WTC11 (cell line): ENCODE measurements around the gene SULF2. TPM values are rescaled to one million over a fixed set of nuclear protein-coding genes. Genes with fewer than 3 reads are reported as not detected.

Source experiments
- ATAC-seq: fragments of 200-7000 bp; cut with Tn5 transposase; 2 replicates; pipeline ENCODE4 v1.10.0; 2021; ENCODE audit warnings: mild to moderate bottlenecking, moderate library complexity
- CTCF ChIA-PET: fragments of 300-600 bp; sonication (Branson Sonifier 250); formaldehyde crosslinking; loops from one replicate; lab custom pipeline; 2021; ENCODE audit warnings: antibody characterized with exemption; lab: Charles Lee
- POLR2A ChIA-PET: fragments of 350-600 bp; sonication (Branson Sonifier 250); formaldehyde crosslinking; loops from one replicate; lab custom pipeline; 2021; ENCODE audit warnings: antibody characterized with exemption; lab: Charles Lee
- DNase-seq: peaks from one replicate; pipeline ENCODE4 v3.0.0; 2021; ENCODE audit warnings: low spot score
- H3K27ac Mint-ChIP-seq: 2 replicates; pipeline ENCODE4 v1.8.0; 2021; ENCODE audit warnings: mixed read lengths
- H3K27me3 Mint-ChIP-seq: 2 replicates; pipeline ENCODE4 v1.8.0; 2021; ENCODE audit warnings: low read depth, mild to moderate bottlenecking, moderate library complexity, mixed read lengths
- H3K36me3 Mint-ChIP-seq: 2 replicates; pipeline ENCODE4 v1.8.0; 2021; ENCODE audit warnings: mixed read lengths
- H3K4me1 Mint-ChIP-seq: 2 replicates; pipeline ENCODE4 v1.8.0; 2022; ENCODE audit warnings: mixed read lengths
- H3K4me3 Mint-ChIP-seq: 2 replicates; pipeline ENCODE4 v1.8.0; 2021; ENCODE audit warnings: mild to moderate bottlenecking, moderate library complexity, mixed read lengths
- H3K9me3 Mint-ChIP-seq: 2 replicates; pipeline ENCODE4 v1.8.0; 2021; ENCODE audit warnings: mixed read lengths
- AR ChIP-seq: fragments of 250-450 bp; sonication (Bioruptor Pico); IDR thresholded peaks from 2 replicates; pipeline ENCODE4 v1.9.0; 2021; ENCODE audit warnings: mild to moderate bottlenecking
- ATF1 ChIP-seq: sonication (generic); formaldehyde crosslinking; IDR thresholded peaks from 2 replicates; pipeline ENCODE4 v1.8.1; 2023; ENCODE audit warnings: mild to moderate bottlenecking, moderate library complexity, missing genetic modification reagents
- ATF6 ChIP-seq: sonication (generic); formaldehyde crosslinking; IDR thresholded peaks from 2 replicates; pipeline ENCODE4 v1.8.1; 2023; ENCODE audit warnings: mild to moderate bottlenecking, missing genetic modification reagents
- CBFB ChIP-seq: sonication (generic); formaldehyde crosslinking; IDR thresholded peaks from 2 replicates; pipeline ENCODE4 v1.8.1; 2022; ENCODE audit warnings: mild to moderate bottlenecking, low read depth, missing genetic modification reagents
- CREB1 ChIP-seq: sonication (generic); formaldehyde crosslinking; IDR thresholded peaks from 2 replicates; pipeline ENCODE4 v1.8.0; 2023; ENCODE audit warnings: mild to moderate bottlenecking, missing genetic modification reagents
- E2F4 ChIP-seq: sonication (generic); formaldehyde crosslinking; IDR thresholded peaks from 2 replicates; pipeline ENCODE4 v1.8.1; 2022; ENCODE audit warnings: low read depth, mild to moderate bottlenecking, moderate library complexity, missing genetic modification reagents, borderline replicate concordance
- E2F5 ChIP-seq: sonication (generic); formaldehyde crosslinking; IDR thresholded peaks from 2 replicates; pipeline ENCODE4 v1.8.1; 2022; ENCODE audit warnings: mild to moderate bottlenecking, moderate library complexity, missing genetic modification reagents
- ERG ChIP-seq: fragments of 250-450 bp; sonication (Bioruptor Pico); IDR thresholded peaks from 2 replicates; pipeline ENCODE4 v1.8.0; 2021; ENCODE audit warnings: mild to moderate bottlenecking
- ESRRA ChIP-seq: sonication (generic); formaldehyde crosslinking; IDR thresholded peaks from 2 replicates; pipeline ENCODE4 v1.8.1; 2022; ENCODE audit warnings: mild to moderate bottlenecking, missing genetic modification reagents, borderline replicate concordance
- FOXK1 ChIP-seq: sonication (generic); formaldehyde crosslinking; IDR thresholded peaks from 2 replicates; pipeline ENCODE4 v1.8.0; 2022; ENCODE audit warnings: mild to moderate bottlenecking, moderate library complexity, missing genetic modification reagents
- GABPB1 ChIP-seq: sonication (generic); formaldehyde crosslinking; IDR thresholded peaks from 2 replicates; pipeline ENCODE4 v1.8.1; 2023; ENCODE audit warnings: mild to moderate bottlenecking, missing genetic modification reagents
- HMGA2 ChIP-seq: fragments of 250-450 bp; sonication (Bioruptor Pico); IDR thresholded peaks from 2 replicates; pipeline ENCODE4 v1.4.0; 2021; ENCODE audit warnings: mild to moderate bottlenecking, moderate library complexity
- NR1H2 ChIP-seq: sonication (generic); formaldehyde crosslinking; IDR thresholded peaks from 2 replicates; pipeline ENCODE4 v1.9.0; 2021; ENCODE audit warnings: mild to moderate bottlenecking, moderate library complexity, missing genetic modification reagents
- OVOL2 ChIP-seq: fragments of 250-450 bp; sonication (Bioruptor Pico); IDR thresholded peaks from 2 replicates; pipeline ENCODE4 v1.9.0; 2021; ENCODE audit warnings: mild to moderate bottlenecking, borderline replicate concordance
- RELA ChIP-seq: sonication (generic); formaldehyde crosslinking; IDR thresholded peaks from 2 replicates; pipeline ENCODE4 v1.8.1; 2022; ENCODE audit warnings: missing genetic modification reagents, mild to moderate bottlenecking, borderline replicate concordance
- SMAD4 ChIP-seq: sonication (generic); formaldehyde crosslinking; IDR thresholded peaks from 2 replicates; pipeline ENCODE4 v1.8.0; 2022; ENCODE audit warnings: mild to moderate bottlenecking, missing genetic modification reagents
- SOX15 ChIP-seq: fragments of 250-450 bp; sonication (Bioruptor Pico); IDR thresholded peaks from 2 replicates; pipeline ENCODE4 v1.9.0; 2021; ENCODE audit warnings: mild to moderate bottlenecking
- TCF7 ChIP-seq: sonication (generic); formaldehyde crosslinking; IDR thresholded peaks from 2 replicates; pipeline ENCODE4 v1.8.0; 2022; ENCODE audit warnings: mild to moderate bottlenecking, low read depth, missing genetic modification reagents, moderate library complexity
- ZNF416 ChIP-seq: fragments of 250-450 bp; sonication (Bioruptor Pico); IDR thresholded peaks from 2 replicates; pipeline ENCODE4 v1.9.0; 2021; ENCODE audit warnings: mild to moderate bottlenecking, inconsistent platforms
- ZNF423 ChIP-seq: fragments of 250-450 bp; sonication (Bioruptor Pico); IDR thresholded peaks from 2 replicates; pipeline ENCODE4 v2.1.2; 2022; ENCODE audit warnings: mild to moderate bottlenecking, moderate library complexity
- total RNA-seq: library from RNA; stranded (reverse); gene quantifications from 3 replicates; pipeline ENCODE4 v1.2.3, GENCODE V29; 2021

SULF2 gene
- total RNA-seq, 1 experiment from 2014 or later = 36.0 TPM

- POLR2A ChIA-PET = no interaction called here
- peak overlapping the region; percentile 84; the same call in 1 of the 2 replicates for H3K27ac Mint-ChIP-seq
- CTCF ChIA-PET = no interaction called here
- TF ChIP-seq GABPB1 (CRISPR knock-in tag) (no peak), SMAD4 (no peak), ZNF416 (CRISPR knock-in tag) (no peak), HMGA2 (CRISPR knock-in tag) (no peak), SOX15 (CRISPR knock-in tag) (no peak), ERG (CRISPR knock-in tag) (no peak), AR (CRISPR knock-in tag) (no peak), RELA (CRISPR knock-in tag) (no peak), ESRRA (CRISPR knock-in tag) (no peak), OVOL2 (CRISPR knock-in tag) (no peak), ZNF423 (CRISPR knock-in tag) (no peak), E2F5 (no peak), CBFB (CRISPR knock-in tag) (no peak), NR1H2 (CRISPR knock-in tag) (no peak), TCF7 (CRISPR knock-in tag) (no peak), E2F4 (CRISPR knock-in tag) (no peak), ATF6 (no peak), ATF1 (CRISPR knock-in tag) (no peak), CREB1 (CRISPR knock-in tag) (no peak), FOXK1 (no peak)
- H3K4me3 Mint-ChIP-seq = no peak overlapping the region
- no peak for DNase-seq
- ATAC-seq = no peak
- peaks cover 46% of the 10 kb centered on the region for H3K4me1 Mint-ChIP-seq
- no peaks in the 10 kb centered on the region for H3K27me3 Mint-ChIP-seq
- H3K36me3 Mint-ChIP-seq = peaks cover 11% of the 10 kb centered on the region
- H3K9me3 Mint-ChIP-seq = peaks cover 12% of the 10 kb centered on the region
Measured at GRCh38 chr20:47765271-47765670, 20.0 kb downstream of the SULF2 start.
